Heart right ventricle (tissue), 16 donors: ENCODE data around the gene RALGAPA2. TPM values are rescaled to one million over a fixed set of nuclear protein-coding genes. Genes with fewer than 3 reads are reported as not detected.

Experiments used
- ATAC-seq, 8 donors: fragments of 200-7000 bp; cut with Tn5 transposase; one replicate each; pipeline ENCODE4 v1.9.1; 2020; ENCODE audit warnings: mild to moderate bottlenecking in 8 of 8, moderate library complexity in 8 of 8, moderate number of reproducible peaks in 1 of 8
- DNase-seq, 2 donors: peaks; one replicate each; pipeline ENCODE4 v3.0.0-alpha.2; 2020
- H3K27ac ChIP-seq, 10 donors: fragments of 200-600 bp; sonication (generic) in 2 of 10; one replicate each; pipeline versions ENCODE4 v1.5.0 to v1.8.0; 2020 to 2022; ENCODE audit warnings: mild to moderate bottlenecking in 3 of 10
- H3K27me3 ChIP-seq, 7 donors: fragments of 200-600 bp; one replicate each; pipeline ENCODE4 v1.8.0; 2021 to 2022; ENCODE audit warnings: mild to moderate bottlenecking in 2 of 7
- H3K36me3 ChIP-seq, 9 donors: fragments of 200-600 bp; sonication (generic) in 1 of 9; one replicate each; pipeline versions ENCODE4 v1.5.0 to v1.8.0; 2020 to 2022; ENCODE audit warnings: mild to moderate bottlenecking in 2 of 9
- H3K4me1 ChIP-seq, 9 donors: fragments of 200-600 bp; sonication (generic) in 1 of 9; one replicate each; pipeline versions ENCODE4 v1.5.0 to v1.8.0; 2020 to 2022; ENCODE audit warnings: mild to moderate bottlenecking in 4 of 9
- H3K4me3 ChIP-seq, 10 donors: fragments of 200-600 bp; sonication (generic) in 2 of 10; one replicate each; pipeline versions ENCODE4 v1.5.0 to v1.8.0; 2020 to 2022; ENCODE audit warnings: mild to moderate bottlenecking in 7 of 10, moderate library complexity in 2 of 10
- H3K9me3 ChIP-seq, 11 donors: fragments of 200-600 bp in 10 of 11; sonication (generic) in 2 of 11; one replicate each; pipeline versions ENCODE4 v1.5.0 to v1.8.0; 2013 to 2022; ENCODE audit warnings: mild to moderate bottlenecking in 2 of 11, control low read depth in 1 of 11, moderate library complexity in 1 of 11
- CTCF ChIP-seq, 9 donors: fragments of 200-600 bp; sonication (generic) in 2 of 9; IDR thresholded peaks; one replicate each; pipeline versions ENCODE4 v1.5.0 to v1.8.0; 2021 to 2022; ENCODE audit warnings: antibody characterized with exemption in 9 of 9, mild to moderate bottlenecking in 5 of 9, moderate library complexity in 1 of 9
- WGBS, 2 donors: extraction: QIAGEN DNeasy Blood & Tissue Kit; methylation state at CpG; one replicate each; pipeline ENCODE4 v1.1.7; 2013; ENCODE audit warnings: inconsistent platforms in 1 of 2; 5-methylcytosine and 5-hydroxymethylcytosine counted together
- intact Hi-C, 10 donors: fragments of 100-400 bp; cut with DNase I; formaldehyde crosslinking; loops; one replicate each; pipeline versions ENCODE4 v1.11.1 to v1.14.2; 2022
- polyA plus RNA-seq, 2 donors: library from polyadenylated mRNA; stranded (reverse); fragments of 200-250 nt; gene quantifications; one replicate each; pipeline ENCODE4 v1.2.3, GENCODE V29; 2013
- total RNA-seq, 10 donors: library from RNA; stranded (reverse); fragmentation: NEBNext Ultra II Directional in 3 of 10; extraction: Animal tissue kit (Norgen Biotek cat#: 25700) in 3 of 10; gene quantifications; one replicate each; pipeline versions ENCODE4 v1.2.1 to v1.2.4, GENCODE V29; 2021 to 2023
- donor health status: Arrhythmogenic right ventricular cardiomyopathy.
- donor health status: ischemic (EF 13 %, LVEDD 7.1; RV severe dilation, severe dysfunction).
- donor health status: healthy with polysubstance abuse.
- donor health status: DM: no; HTN: yes; CAD: no.
- donor health status: DM: no; HTN: no; CAD: no.
- donor health status: ischemic (EF 25% LVEDD 6.9; RV normal size, moderate dysfunction).
- donor health status: ischemic (EF 25% LVEDD 5.7; RV mildly dilated, moderate dysfunction).
- donor health status: healthy.
- donor health status: DM: yes; HTN: yes; CAD: no.
- donor health status: Ischemic cardiomyopathy.
- donor health status: ischemic (EF 35%, LVEDD 5.7; RV mildly dilated, moderate dysfunction).
- donor health status: nonischemic (EF 11% LVEDD 7.7; RV severe dilation, severe dysfunction).
- donor health status: DM: yes; HTN: yes; CAD: no.
- donor health status: PGD.
- donor health status: ischemic (EF 29% LVEDD 5.4; RV normal size, mild dysfunction).
- donor health status: nonischemic (EF 23%, LVEDD 6.1; RV moderate dilation, normal function).

Gene RALGAPA2
- total and polyA plus RNA-seq, 12 donors: 4.1 to 26.8 (median 18.2) TPM

DNA sequence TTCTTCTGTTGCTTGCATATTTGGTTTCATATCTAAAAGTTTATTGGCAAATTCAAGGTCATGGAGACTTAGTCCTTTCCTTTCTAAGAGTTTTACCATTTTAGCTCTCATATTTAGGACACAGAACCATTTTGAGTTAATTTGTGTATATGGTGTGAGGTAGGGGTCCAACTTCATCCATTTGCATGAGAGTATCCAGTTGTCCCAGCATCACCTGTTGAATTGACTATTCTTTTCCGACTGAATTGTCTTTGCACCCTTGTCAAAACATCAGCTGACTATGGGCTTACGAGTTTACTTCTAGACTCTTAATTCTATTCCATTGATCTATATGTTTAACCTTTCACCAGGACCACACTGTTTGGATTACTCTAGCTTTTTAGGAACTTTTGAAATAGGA, 157.5 kb downstream of the RALGAPA2 start:
- ATAC-seq: no peak
- WGBS, 2 donors: 93 to 100% methylated on average over 2 of the region's 2 CpGs
- DNase-seq: no peak
- H3K27me3 ChIP-seq: no peaks in the 10 kb centered on the region
- no peak for TF ChIP-seq CTCF (IDR thresholded peaks at IDR 0.05)
- peaks cover 0 to 42% (median under 1%) of the 10 kb centered on the region in 9 donors for H3K36me3 ChIP-seq
- H3K4me1 ChIP-seq: no peaks in the 10 kb centered on the region
- intact Hi-C loops: loop anchor here in 1 of 10 donors (10.0 kb wide), 1 partner anchor 60 kb away; no protein-coding TSS in a partner anchor
- peaks cover 0 to 12% (median 0%) of the 10 kb centered on the region in 11 donors for H3K9me3 ChIP-seq
- no peak overlapping the region for H3K4me3 ChIP-seq
- no peak overlapping the region for H3K27ac ChIP-seq

DNA sequence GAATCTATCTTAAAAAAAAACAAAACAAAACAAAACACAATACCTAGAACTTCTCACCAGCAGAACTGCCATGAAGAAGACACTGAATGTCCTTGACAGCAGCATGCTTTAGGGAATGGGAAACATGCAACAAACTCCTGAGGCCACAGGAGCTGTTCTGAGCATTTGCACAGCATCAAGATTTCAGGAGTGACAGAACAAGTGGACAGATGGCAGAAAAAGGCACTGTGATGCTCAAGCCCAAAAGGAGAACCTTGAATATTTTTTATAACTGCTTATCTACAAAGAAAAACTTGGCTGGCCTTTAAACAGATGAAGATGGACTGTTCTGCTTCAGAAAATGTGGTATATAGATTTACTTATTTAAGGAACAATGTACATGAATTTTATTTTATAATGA, 158.9 kb downstream of the RALGAPA2 start:
- no peak for DNase-seq
- TF ChIP-seq CTCF (IDR thresholded peaks at IDR 0.05): no peak
- ATAC-seq: no peak
- H3K27ac ChIP-seq: no peak overlapping the region
- H3K4me3 ChIP-seq: no peak overlapping the region
- H3K4me1 ChIP-seq: no peaks in the 10 kb centered on the region
- H3K27me3 ChIP-seq: no peaks in the 10 kb centered on the region
- H3K36me3 ChIP-seq: peaks cover 0 to 28% (median 0%) of the 10 kb centered on the region in 9 donors
- intact Hi-C loops: loop anchor here in 1 of 10 donors (10.0 kb wide), 1 partner anchor 59 kb away; no protein-coding TSS in a partner anchor
- peaks cover 0 to 12% (median 0%) of the 10 kb centered on the region in 11 donors for H3K9me3 ChIP-seq

- DNase-seq (no peak), ATAC-seq (no peak)
- no peaks in the 10 kb centered on the region for H3K4me1 ChIP-seq
- no peak overlapping the region for H3K27ac ChIP-seq
- H3K9me3 ChIP-seq: peaks cover 0 to 12% (median 0%) of the 10 kb centered on the region in 11 donors
- H3K27me3 ChIP-seq: no peaks in the 10 kb centered on the region
- no peak overlapping the region for H3K4me3 ChIP-seq
- 96 to 99% methylated on average over 4 of the region's 4 CpGs for WGBS, 2 donors
- intact Hi-C loops: loop anchor here in 1 of 10 donors (10.0 kb wide), 1 partner anchor 57 kb away; no protein-coding TSS in a partner anchor
- no peak for TF ChIP-seq CTCF (IDR thresholded peaks at IDR 0.05)
- peaks cover 0 to 26% (median 0%) of the 10 kb centered on the region in 9 donors for H3K36me3 ChIP-seq
Measured at GRCh38 chr20:20552076-20552475, 160.4 kb downstream of the RALGAPA2 start.

DNA sequence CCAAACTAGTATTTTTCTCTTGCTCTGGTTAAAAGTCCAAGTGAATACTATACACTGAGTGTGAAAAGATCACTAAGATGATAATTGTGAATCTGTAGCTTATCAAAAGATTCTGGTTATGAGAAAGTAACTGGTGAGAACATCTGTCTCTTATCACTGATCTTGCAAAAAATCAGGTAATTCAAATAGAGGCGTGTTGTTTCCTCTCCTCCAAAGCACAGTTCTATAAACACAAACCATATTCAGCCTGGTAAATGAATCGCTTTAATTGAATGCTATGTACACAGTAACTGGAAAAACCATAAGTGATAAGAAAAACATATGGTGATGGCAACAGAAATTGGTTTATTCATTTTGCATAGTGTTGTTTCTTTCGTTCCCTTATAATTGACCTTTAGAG, 161.0 kb downstream of the RALGAPA2 start:
- 72 to 85% methylated on average over 3 of the region's 3 CpGs for WGBS, 2 donors
- ATAC-seq (no peak), DNase-seq (no peak)
- no peak overlapping the region for H3K4me3 ChIP-seq
- no peak overlapping the region for H3K27ac ChIP-seq
- peaks cover 0 to 31% (median under 1%) of the 10 kb centered on the region in 9 donors for H3K36me3 ChIP-seq
- no peaks in the 10 kb centered on the region for H3K4me1 ChIP-seq
- no peaks in the 10 kb centered on the region for H3K27me3 ChIP-seq
- no peak for TF ChIP-seq CTCF (IDR thresholded peaks at IDR 0.05)
- intact Hi-C loops: loop anchor here in 1 of 10 donors (10.0 kb wide), 1 partner anchor 57 kb away; no protein-coding TSS in a partner anchor
- peaks cover 0 to 12% (median 0%) of the 10 kb centered on the region in 11 donors for H3K9me3 ChIP-seq
